A673 (cell line): ENCODE results near the gene IFFO2. TPM values are rescaled to one million over a fixed set of nuclear protein-coding genes. Genes with fewer than 3 reads are reported as not detected.

Experiments
- BruUV-seq: library from RNA; stranded (reverse); fragments of 400-500 nt; replicated peaks from 2 replicates; lab custom pipeline; 2021; lab: Mats Ljungman, UMichigan
- CTCF ChIA-PET: fragments of 300-600 bp; sonication (Branson Sonifier 250); formaldehyde crosslinking; loops from one replicate; lab custom pipeline; 2022; ENCODE audit warnings: antibody characterized with exemption; lab: Charles Lee
- POLR2A ChIA-PET: fragments of 300-600 bp; sonication (Branson Sonifier 250); formaldehyde crosslinking; loops from one replicate; lab custom pipeline; 2022; ENCODE audit warnings: antibody characterized with exemption; ENCODE audit not compliant: low non-redundant PET; lab: Charles Lee
- DNase-seq: peaks from one replicate; pipeline ENCODE4 v3.0.0-alpha.2; 2015; ENCODE audit warnings: low spot score
- H3K27ac ChIP-seq: fragments of 200-600 bp; sonication (generic); 2 replicates; pipeline ENCODE4 v1.5.1; 2016; ENCODE audit warnings: mixed run types, low read depth, mild to moderate bottlenecking, mixed read lengths, antibody characterized with exemption, low read length; ENCODE audit not compliant: poor library complexity, severe bottlenecking
- H3K27me3 ChIP-seq: fragments of 200-600 bp; sonication (generic); replicated peaks from 2 replicates; pipeline ENCODE4 v1.6.1; 2017; ENCODE audit warnings: mixed run types, low read depth, mild to moderate bottlenecking, mixed read lengths, antibody characterized with exemption, low read length; ENCODE audit not compliant: insufficient read depth, poor library complexity
- H3K36me3 ChIP-seq: fragments of 200-600 bp; sonication (generic); 2 replicates; pipeline ENCODE4 v1.6.1; 2016; ENCODE audit warnings: mixed run types, mild to moderate bottlenecking, mixed read lengths, antibody characterized with exemption, low read length; ENCODE audit not compliant: insufficient read depth, poor library complexity, severe bottlenecking
- H3K4me1 ChIP-seq: fragments of 200-600 bp; sonication (generic); 2 replicates; pipeline ENCODE4 v1.6.1; 2017; ENCODE audit warnings: mixed run types, mild to moderate bottlenecking, mixed read lengths, antibody characterized with exemption, low read length; ENCODE audit not compliant: insufficient read depth, poor library complexity, severe bottlenecking
- H3K4me3 ChIP-seq: fragments of 200-600 bp; sonication (generic); 2 replicates; pipeline ENCODE4 v1.5.1; 2016; ENCODE audit warnings: low read depth, mixed run types, mild to moderate bottlenecking, mixed read lengths, low read length; ENCODE audit not compliant: poor library complexity, severe bottlenecking
- H3K9me3 ChIP-seq: fragments of 200-600 bp; sonication (generic); 2 replicates; pipeline ENCODE4 v1.6.1; 2016; ENCODE audit warnings: mixed run types, low read depth, mild to moderate bottlenecking, mixed read lengths, antibody characterized with exemption, low read length; ENCODE audit not compliant: poor library complexity, severe bottlenecking
- CTCF ChIP-seq: fragments of 300-800, 200-600 bp; sonication (generic); conservative IDR thresholded peaks from 2 replicates; pipeline ENCODE4 v1.5.1; 2017; ENCODE audit warnings: low read depth, mild to moderate bottlenecking, antibody characterized with exemption, low read length, moderate library complexity, mixed read lengths
- EZH2 ChIP-seq: fragments of 200-600 bp; sonication (generic); IDR thresholded peaks from 2 replicates; pipeline ENCODE4 v1.6.1; 2017; ENCODE audit warnings: borderline replicate concordance, low read depth, mild to moderate bottlenecking, mixed read lengths, antibody characterized with exemption, low read length; ENCODE audit not compliant: poor library complexity, severe bottlenecking
- intact Hi-C: fragments of 100-400 bp; cut with micrococcal nuclease; formaldehyde crosslinking; loops from one replicate; pipeline ENCODE4 v1.10.0; 2022; ENCODE audit not compliant: unreplicated experiment
- total RNA-seq: library from RNA; stranded (reverse); gene quantifications from 2 replicates; pipeline ENCODE4 v1.2.3, GENCODE V29; 2021

IFFO2 gene
- total RNA-seq, 1 experiment from 2014 or later = 13.3 TPM

- Histone ChIP-seq H3K27me3 (no peaks in the 10 kb centered on the region), H3K4me1 (peaks cover 20% of the 10 kb centered on the region), H3K27ac (peak overlapping the region; percentile 3), H3K4me3 (no peak overlapping the region), H3K36me3 (no peaks in the 10 kb centered on the region), H3K9me3 (no peaks in the 10 kb centered on the region)
- TF ChIP-seq EZH2 = no peak
- no peak for TF ChIP-seq CTCF
- POLR2A ChIA-PET = no interaction called here
- CTCF ChIA-PET = interaction anchor here (1.9 kb wide), 1 partner anchor 13 kb away, joined by 10 read pairs; no protein-coding TSS in a partner anchor
- DNase-seq = no peak
- intact Hi-C loops = loop anchor here (10.0 kb wide), 1 partner anchor 755 kb away; no protein-coding TSS in a partner anchor
- no TSS peak for BruUV-seq
These were observed 57.0 kb downstream of the IFFO2 start for GRCh38 chr1:18899363-18900049.

GRCh38 chr1:18898567-18898966, 57.9 kb downstream of the IFFO2 start:
- Histone ChIP-seq H3K4me1 (peaks cover 20% of the 10 kb centered on the region), H3K27ac (no peak overlapping the region), H3K9me3 (no peaks in the 10 kb centered on the region), H3K27me3 (no peaks in the 10 kb centered on the region), H3K4me3 (no peak overlapping the region), H3K36me3 (no peaks in the 10 kb centered on the region)
- intact Hi-C loops = no loop called here
- BruUV-seq = no TSS peak
- POLR2A ChIA-PET = no interaction called here
- no peak for DNase-seq
- CTCF ChIA-PET = no interaction called here
- TF ChIP-seq CTCF (no peak), EZH2 (no peak)

- Histone ChIP-seq H3K4me3 (no peak overlapping the region), H3K36me3 (no peaks in the 10 kb centered on the region), H3K4me1 (peaks cover 4% of the 10 kb centered on the region), H3K27ac (no peak overlapping the region), H3K9me3 (no peaks in the 10 kb centered on the region), H3K27me3 (no peaks in the 10 kb centered on the region)
- BruUV-seq = no TSS peak
- ChIA-PET CTCF (no interaction called here), POLR2A (no interaction called here)
- no peak for DNase-seq
- TF ChIP-seq CTCF = no peak
- no peak for TF ChIP-seq EZH2
- intact Hi-C loops = no loop called here
These were observed 61.2 kb downstream of the IFFO2 start for GRCh38 chr1:18895317-18895716.
